DND-41 (cell line): ENCODE results near the gene STH.

Source experiments
- CTCF ChIP-seq: IDR thresholded peaks from 2 replicates; pipeline ENCODE4 v1.5.1; 2012; ENCODE audit warnings: borderline replicate concordance, low read length, moderate library complexity, mild to moderate bottlenecking; ENCODE audit not compliant: poor library complexity, severe bottlenecking; ENCODE audit errors: extremely low read depth
- EZH2 ChIP-seq: IDR thresholded peaks from 3 replicates; pipeline ENCODE4 v1.6.1; 2012; ENCODE audit warnings: borderline replicate concordance, low read depth, mild to moderate bottlenecking, moderate library complexity, low read length, inconsistent platforms; ENCODE audit not compliant: severe bottlenecking

- no peak for TF ChIP-seq CTCF
- TF ChIP-seq EZH2 = no peak
Observed at GRCh38 chr17:45956090-45956489, 43.0 kb upstream of the STH start.
